Activated T-cell treated with anti-CD3 and anti-CD28 coated beads for 4 hours (primary cell): ENCODE results near the gene RSPRY1.
"Not testable (repeated sequence)": the region's sequence is repeated elsewhere in the genome, so short reads cannot be mapped to it uniquely, and the experiment has no call there.

ENCODE experiments used
- DNase-seq: peaks from one replicate; pipeline ENCODE4 v3.0.0-alpha.2; 2020

The RSPRY1 gene

GRCh38 chr16:57256601-57257395 lies 70.7 kb downstream of the RSPRY1 start:
- DNase-seq: no peak

GRCh38 chr16:57257455-57258070 lies 71.4 kb downstream of the RSPRY1 start:
- DNase-seq: no peak

GRCh38 chr16:57258226-57258909 lies 72.2 kb downstream of the RSPRY1 start:
- no peak for DNase-seq

GRCh38 chr16:57258910-57259475 lies 72.9 kb downstream of the RSPRY1 start:
- DNase-seq: no peak

GRCh38 chr16:57260294-57260929 lies 74.3 kb downstream of the RSPRY1 start:
- no peak for DNase-seq

GRCh38 chr16:57261806-57262205 lies 75.7 kb downstream of the RSPRY1 start:
- DNase-seq: no peak

- DNase-seq: no peak
These were observed 76.9 kb downstream of the RSPRY1 start for GRCh38 chr16:57262841-57263540.

GRCh38 chr16:57263541-57264351 lies 77.6 kb downstream of the RSPRY1 start:
- DNase-seq: no peak

- DNase-seq: no peak
These were observed 78.3 kb downstream of the RSPRY1 start for GRCh38 chr16:57264381-57264780.

GRCh38 chr16:57264950-57265371 lies 78.8 kb downstream of the RSPRY1 start:
- no peak for DNase-seq

- no peak for DNase-seq
These were observed 79.9 kb downstream of the RSPRY1 start for GRCh38 chr16:57265850-57266530.

- DNase-seq: no peak
These were observed 80.6 kb downstream of the RSPRY1 start for GRCh38 chr16:57266531-57267260.

GRCh38 chr16:57267343-57267742 lies 81.2 kb downstream of the RSPRY1 start:
- not testable (repeated sequence) for DNase-seq

GRCh38 chr16:57268804-57269800 lies 83.0 kb downstream of the RSPRY1 start:
- DNase-seq: no peak

- no peak for DNase-seq
These were observed 84.3 kb downstream of the RSPRY1 start for GRCh38 chr16:57270221-57271062.

- no peak for DNase-seq
These were observed 84.9 kb downstream of the RSPRY1 start for GRCh38 chr16:57271063-57271345.

GRCh38 chr16:57271867-57272495 lies 85.9 kb downstream of the RSPRY1 start:
- no peak for DNase-seq

- DNase-seq: no peak
These were observed 87.2 kb downstream of the RSPRY1 start for GRCh38 chr16:57273359-57273758.
